ENCODE data around the gene JAZF1. TPM values are rescaled to one million over a fixed set of nuclear protein-coding genes. Genes with fewer than 3 reads are reported as not detected.

The JAZF1 gene
- total and polyA plus RNA-seq, 9 of the 15 experiments (the other 6 are each of a cell fraction or from before 2014, with no cell fraction given): 0.04 to 0.64 (median 0.11) TPM; not detected in 3

DNA sequence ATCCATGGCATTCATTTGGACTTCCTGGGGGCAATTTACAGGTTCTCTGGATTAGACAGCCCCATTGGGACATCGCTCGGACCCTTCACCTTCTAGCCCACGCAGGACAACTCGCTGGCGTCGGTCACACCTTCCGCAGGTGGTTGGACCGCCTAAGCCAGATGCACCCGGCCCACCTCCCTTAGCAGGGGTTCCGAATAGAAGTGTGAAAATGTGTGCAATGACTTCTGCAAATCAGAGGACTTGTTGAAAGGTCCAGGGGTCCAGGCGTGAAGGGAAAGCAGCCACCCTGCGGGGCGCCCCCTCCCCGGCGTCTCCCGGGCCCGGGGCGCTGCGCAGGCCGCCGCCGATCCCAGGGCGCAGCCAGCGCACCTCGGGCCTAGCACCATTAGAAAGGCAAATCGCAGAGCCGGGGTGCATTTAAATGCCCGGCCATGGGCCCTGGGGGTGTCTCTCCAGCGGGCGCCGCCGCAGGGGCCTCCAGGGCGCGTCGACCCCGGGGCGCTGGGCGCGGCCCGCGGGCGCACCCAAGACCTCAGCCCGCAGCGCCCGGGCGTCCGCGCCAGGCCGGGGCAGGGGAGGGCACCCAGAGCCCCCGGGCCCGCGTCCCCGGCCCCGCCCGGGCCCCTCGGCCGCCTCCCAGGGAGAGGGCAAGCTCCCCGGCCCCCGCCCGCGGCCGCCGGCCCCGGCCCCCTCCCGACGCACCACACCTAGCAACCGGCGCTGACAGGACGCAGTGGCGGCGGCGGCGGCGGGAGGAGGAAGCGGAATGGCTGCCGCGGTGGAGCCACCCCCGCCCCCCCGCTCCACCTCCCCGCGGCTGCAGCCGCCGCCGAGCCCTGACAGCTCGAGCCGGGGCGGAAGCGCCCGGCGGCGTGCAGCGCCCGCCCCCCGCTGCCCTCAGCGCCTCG is 1.2 kb downstream of the JAZF1 start:
- POLR2A ChIA-PET: interaction anchor here (0.7 kb wide), 1 partner anchor 19 kb away, joined by 3 read pairs; no protein-coding TSS in a partner anchor
- CTCF ChIA-PET (ENCODE audit: low intra/inter-chr PET ratio): no interaction called here
- no peak overlapping the region for H2AFZ ChIP-seq (ENCODE audit: low read depth, low read length)
- TF ChIP-seq, protein P1, sequence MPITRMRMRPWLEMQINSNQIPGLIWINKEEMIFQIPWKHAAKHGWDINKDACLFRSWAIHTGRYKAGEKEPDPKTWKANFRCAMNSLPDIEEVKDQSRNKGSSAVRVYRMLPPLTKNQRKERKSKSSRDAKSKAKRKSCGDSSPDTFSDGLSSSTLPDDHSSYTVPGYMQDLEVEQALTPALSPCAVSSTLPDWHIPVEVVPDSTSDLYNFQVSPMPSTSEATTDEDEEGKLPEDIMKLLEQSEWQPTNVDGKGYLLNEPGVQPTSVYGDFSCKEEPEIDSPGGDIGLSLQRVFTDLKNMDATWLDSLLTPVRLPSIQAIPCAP (CRISPR knock-in tag; IDR thresholded peaks at IDR 0.05; ENCODE audit: borderline replicate concordance): no peak
- TF ChIP-seq, protein P2, sequence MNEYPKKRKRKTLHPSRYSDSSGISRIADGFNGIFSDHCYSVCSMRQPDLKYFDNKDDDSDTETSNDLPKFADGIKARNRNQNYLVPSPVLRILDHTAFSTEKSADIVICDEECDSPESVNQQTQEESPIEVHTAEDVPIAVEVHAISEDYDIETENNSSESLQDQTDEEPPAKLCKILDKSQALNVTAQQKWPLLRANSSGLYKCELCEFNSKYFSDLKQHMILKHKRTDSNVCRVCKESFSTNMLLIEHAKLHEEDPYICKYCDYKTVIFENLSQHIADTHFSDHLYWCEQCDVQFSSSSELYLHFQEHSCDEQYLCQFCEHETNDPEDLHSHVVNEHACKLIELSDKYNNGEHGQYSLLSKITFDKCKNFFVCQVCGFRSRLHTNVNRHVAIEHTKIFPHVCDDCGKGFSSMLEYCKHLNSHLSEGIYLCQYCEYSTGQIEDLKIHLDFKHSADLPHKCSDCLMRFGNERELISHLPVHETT (CRISPR knock-in tag; conservative IDR thresholded peaks at IDR 0.05 in 1 of 2, IDR thresholded peaks at IDR 0.05 in 1 of 2): peak in 1 of 2 experiments; percentile 58; a peak in 2 of 4 replicates
- TF ChIP-seq ERF (CRISPR knock-in tag; IDR thresholded peaks at IDR 0.05) (no peak), THRAP3 (IDR thresholded peaks at IDR 0.05; ENCODE audit: borderline replicate concordance) (no peak), YY1 (IDR thresholded peaks at IDR 0.05; ENCODE audit: borderline replicate concordance in 1 of 3, control insufficient read depth in 1 of 3, extremely low read depth in 1 of 3, insufficient read depth in 3 of 3, insufficient read length in 1 of 3, insufficient replicate concordance in 2 of 3, low read depth in 1 of 3, low read length in 2 of 3) (peak in 2 of 3 experiments; percentile 63 to 75), MAZ (CRISPR knock-in tag; conservative IDR thresholded peaks at IDR 0.05 in 1 of 2, IDR thresholded peaks at IDR 0.05 in 1 of 2) (peak; percentile 39 to 92; a peak in 3 of 4 replicates)

More for the DNA sequence above, 1.2 kb downstream of the JAZF1 start:
- H3K9ac ChIP-seq (ENCODE audit: insufficient read depth in 1 of 2, low read depth in 2 of 2, low read length in 2 of 2): no peak overlapping the region
- H3K4me1 ChIP-seq (replicated peaks in 1 of 2; ENCODE audit: control insufficient read depth in 2 of 2, insufficient read depth in 2 of 2, low read length in 2 of 2): peaks cover 0 to 11% of the 10 kb centered on the region in 2 experiments; a peak in 2 of 5 replicates
- H3K79me2 ChIP-seq (ENCODE audit: control insufficient read depth, insufficient read depth, low read length): no peaks in the 10 kb centered on the region
- peaks cover 14 to 17% of the 10 kb centered on the region in 2 experiments; a peak in 3 of 5 replicates for H3K27me3 ChIP-seq (ENCODE audit: control insufficient read depth in 2 of 2, insufficient read depth in 2 of 2, low read length in 2 of 2)
- peak; percentile 94 for ATAC-seq
- no peak for FAIRE-seq
- no peaks in the 10 kb centered on the region for H3K9me1 ChIP-seq (ENCODE audit: control insufficient read depth, insufficient read depth, low read length)
- intact Hi-C loops (cut with micrococcal nuclease): no loop called here
- peak overlapping the region; percentile 33 for H3K4me3 ChIP-seq
- 53% methylated on average over 25 of the region's 96 CpGs for WGBS (ENCODE audit: insufficient coverage, low coverage, missing lambda C conversion rate)
- H3K9me3 ChIP-seq (replicated peaks; ENCODE audit: control insufficient read depth, insufficient read depth, low read depth, low read length): no peaks in the 10 kb centered on the region
- no peaks in the 10 kb centered on the region for H3K36me3 ChIP-seq (ENCODE audit: control insufficient read depth, insufficient read depth, low read length)
- no peak overlapping the region; the same call in 1 of the 2 replicates for H3K4me2 ChIP-seq (ENCODE audit: insufficient read depth, low read length)
- peak; percentile 68 to 81 (median 81) for DNase-seq (ENCODE audit: extremely low read depth in 1 of 4, low spot score in 3 of 4)
- H4K20me1 ChIP-seq (replicated peaks; ENCODE audit: control insufficient read depth, insufficient read depth, low read length): no peaks in the 10 kb centered on the region; the same call in 1 of the 2 replicates
- H3K27ac ChIP-seq (ENCODE audit: extremely low read depth, low read depth, low read length): no peak overlapping the region
- BruUV-seq (replicated peaks): no TSS peak
- in situ Hi-C loops (cut with MboI): no loop called here

Measured in K562 (cell line).